GM19455 (cell line): ENCODE results near the gene SMIM8.

Experiments
- ATAC-seq: cut with Tn5 transposase; IDR thresholded peaks from one replicate; pipeline ENCODE4 v1.9.1; 2021; ENCODE audit not compliant: unreplicated experiment

The SMIM8 gene

GRCh38 chr6:87384038-87384437 lies 61.6 kb downstream of the SMIM8 start:
- ATAC-seq = no peak

- no peak for ATAC-seq
These were observed 62.1 kb downstream of the SMIM8 start for GRCh38 chr6:87384449-87384848.

- peak; percentile 52 for ATAC-seq
These were observed 68.9 kb downstream of the SMIM8 start for GRCh38 chr6:87391334-87391733.
